GM23338 (cell line): ENCODE results near the gene DHX58.

Source experiments
- CREB1 ChIP-seq: fragments of 250-450 bp; sonication (Bioruptor Pico); IDR thresholded peaks from 2 replicates; pipeline ENCODE4 v1.5.0; 2020; ENCODE audit warnings: low read depth, mild to moderate bottlenecking, moderate library complexity
- EZH2 ChIP-seq: fragments of 200-600 bp; sonication (generic); IDR thresholded peaks from one replicate; pipeline ENCODE4 v1.8.0; 2017; ENCODE audit warnings: antibody characterized with exemption, mild to moderate bottlenecking, low read depth; ENCODE audit not compliant: unreplicated experiment
- EZH2phosphoT487 ChIP-seq: fragments of 200-600 bp; sonication (generic); IDR thresholded peaks from one replicate; pipeline ENCODE4 v1.8.1; 2018; ENCODE audit warnings: antibody characterized with exemption; ENCODE audit not compliant: unreplicated experiment
- JUNB ChIP-seq: IDR thresholded peaks from one replicate; pipeline ENCODE4 v1.6.1; 2016; ENCODE audit warnings: antibody characterized with exemption; ENCODE audit not compliant: unreplicated experiment
- POLR2AphosphoS5 ChIP-seq: IDR thresholded peaks from 2 replicates; pipeline ENCODE4 v1.6.1; 2016; ENCODE audit warnings: antibody characterized with exemption, low read depth
- STAT1 ChIP-seq: IDR thresholded peaks from one replicate; pipeline ENCODE4 v1.6.1; 2016; ENCODE audit warnings: antibody characterized with exemption; ENCODE audit not compliant: unreplicated experiment
- ZNF114 ChIP-seq: fragments of 250-450 bp; sonication (Bioruptor Pico); IDR thresholded peaks from 2 replicates; pipeline ENCODE4 v1.5.0; 2020; ENCODE audit warnings: mild to moderate bottlenecking, moderate library complexity
- ZNF331 ChIP-seq: fragments of 250-450 bp; sonication (Bioruptor Pico); IDR thresholded peaks from 2 replicates; pipeline ENCODE4 v1.5.0; 2020; ENCODE audit warnings: low read depth, mild to moderate bottlenecking, moderate library complexity
- TF ChIP-seq, protein P1 (sequence below), 2 experiments: fragments of 200-600 bp in 1 of 2; sonication (generic) in 1 of 2; conservative IDR thresholded peaks; 2 replicates each; pipeline versions ENCODE4 v1.5.1 to v1.6.1; 2016 to 2017; ENCODE audit warnings: antibody characterized with exemption in 2 of 2, low read depth in 2 of 2, mild to moderate bottlenecking in 2 of 2, moderate library complexity in 1 of 2
- TF ChIP-seq, protein P2 (sequence below): IDR thresholded peaks from 2 replicates; pipeline ENCODE4 v1.6.1; 2016; ENCODE audit warnings: antibody characterized with exemption
- TF ChIP-seq, protein P3 (sequence below): IDR thresholded peaks from one replicate; pipeline ENCODE4 v1.6.1; 2018; ENCODE audit warnings: antibody characterized with exemption; ENCODE audit not compliant: unreplicated experiment

DNA sequence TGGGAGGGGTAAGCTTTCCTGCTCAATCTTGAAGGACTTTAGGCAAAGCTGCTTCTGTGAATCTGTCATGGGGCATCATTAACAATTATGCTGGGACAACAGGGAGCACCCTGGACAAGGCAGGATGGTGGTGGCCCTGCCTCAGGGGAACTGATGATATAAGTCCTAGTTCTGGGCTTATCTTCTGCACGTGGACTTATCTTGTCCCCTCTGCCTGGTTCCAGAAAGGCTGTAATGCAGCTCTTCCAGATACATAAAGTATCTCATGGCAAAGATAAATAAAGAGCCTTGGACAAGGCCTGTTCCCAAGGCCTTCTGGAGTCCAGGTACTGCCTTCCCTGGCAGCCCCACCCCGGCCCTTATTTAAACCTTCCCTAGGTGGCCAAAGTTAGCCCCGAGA lies 8.2 kb downstream of the DHX58 start:
- TF ChIP-seq, protein P1, sequence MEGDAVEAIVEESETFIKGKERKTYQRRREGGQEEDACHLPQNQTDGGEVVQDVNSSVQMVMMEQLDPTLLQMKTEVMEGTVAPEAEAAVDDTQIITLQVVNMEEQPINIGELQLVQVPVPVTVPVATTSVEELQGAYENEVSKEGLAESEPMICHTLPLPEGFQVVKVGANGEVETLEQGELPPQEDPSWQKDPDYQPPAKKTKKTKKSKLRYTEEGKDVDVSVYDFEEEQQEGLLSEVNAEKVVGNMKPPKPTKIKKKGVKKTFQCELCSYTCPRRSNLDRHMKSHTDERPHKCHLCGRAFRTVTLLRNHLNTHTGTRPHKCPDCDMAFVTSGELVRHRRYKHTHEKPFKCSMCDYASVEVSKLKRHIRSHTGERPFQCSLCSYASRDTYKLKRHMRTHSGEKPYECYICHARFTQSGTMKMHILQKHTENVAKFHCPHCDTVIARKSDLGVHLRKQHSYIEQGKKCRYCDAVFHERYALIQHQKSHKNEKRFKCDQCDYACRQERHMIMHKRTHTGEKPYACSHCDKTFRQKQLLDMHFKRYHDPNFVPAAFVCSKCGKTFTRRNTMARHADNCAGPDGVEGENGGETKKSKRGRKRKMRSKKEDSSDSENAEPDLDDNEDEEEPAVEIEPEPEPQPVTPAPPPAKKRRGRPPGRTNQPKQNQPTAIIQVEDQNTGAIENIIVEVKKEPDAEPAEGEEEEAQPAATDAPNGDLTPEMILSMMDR (conservative IDR thresholded peaks at IDR 0.05; ENCODE audit: low read depth in 2 of 2): no peak
- TF ChIP-seq POLR2AphosphoS5 (no peak), JUNB (no peak), EZH2phosphoT487 (no peak), CREB1 (no peak), EZH2 (no peak), STAT1 (no peak), ZNF114 (CRISPR knock-in tag) (no peak), ZNF331 (CRISPR knock-in tag) (no peak)
- TF ChIP-seq, protein P2, sequence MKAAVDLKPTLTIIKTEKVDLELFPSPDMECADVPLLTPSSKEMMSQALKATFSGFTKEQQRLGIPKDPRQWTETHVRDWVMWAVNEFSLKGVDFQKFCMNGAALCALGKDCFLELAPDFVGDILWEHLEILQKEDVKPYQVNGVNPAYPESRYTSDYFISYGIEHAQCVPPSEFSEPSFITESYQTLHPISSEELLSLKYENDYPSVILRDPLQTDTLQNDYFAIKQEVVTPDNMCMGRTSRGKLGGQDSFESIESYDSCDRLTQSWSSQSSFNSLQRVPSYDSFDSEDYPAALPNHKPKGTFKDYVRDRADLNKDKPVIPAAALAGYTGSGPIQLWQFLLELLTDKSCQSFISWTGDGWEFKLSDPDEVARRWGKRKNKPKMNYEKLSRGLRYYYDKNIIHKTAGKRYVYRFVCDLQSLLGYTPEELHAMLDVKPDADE: no peak
- TF ChIP-seq, protein P3, sequence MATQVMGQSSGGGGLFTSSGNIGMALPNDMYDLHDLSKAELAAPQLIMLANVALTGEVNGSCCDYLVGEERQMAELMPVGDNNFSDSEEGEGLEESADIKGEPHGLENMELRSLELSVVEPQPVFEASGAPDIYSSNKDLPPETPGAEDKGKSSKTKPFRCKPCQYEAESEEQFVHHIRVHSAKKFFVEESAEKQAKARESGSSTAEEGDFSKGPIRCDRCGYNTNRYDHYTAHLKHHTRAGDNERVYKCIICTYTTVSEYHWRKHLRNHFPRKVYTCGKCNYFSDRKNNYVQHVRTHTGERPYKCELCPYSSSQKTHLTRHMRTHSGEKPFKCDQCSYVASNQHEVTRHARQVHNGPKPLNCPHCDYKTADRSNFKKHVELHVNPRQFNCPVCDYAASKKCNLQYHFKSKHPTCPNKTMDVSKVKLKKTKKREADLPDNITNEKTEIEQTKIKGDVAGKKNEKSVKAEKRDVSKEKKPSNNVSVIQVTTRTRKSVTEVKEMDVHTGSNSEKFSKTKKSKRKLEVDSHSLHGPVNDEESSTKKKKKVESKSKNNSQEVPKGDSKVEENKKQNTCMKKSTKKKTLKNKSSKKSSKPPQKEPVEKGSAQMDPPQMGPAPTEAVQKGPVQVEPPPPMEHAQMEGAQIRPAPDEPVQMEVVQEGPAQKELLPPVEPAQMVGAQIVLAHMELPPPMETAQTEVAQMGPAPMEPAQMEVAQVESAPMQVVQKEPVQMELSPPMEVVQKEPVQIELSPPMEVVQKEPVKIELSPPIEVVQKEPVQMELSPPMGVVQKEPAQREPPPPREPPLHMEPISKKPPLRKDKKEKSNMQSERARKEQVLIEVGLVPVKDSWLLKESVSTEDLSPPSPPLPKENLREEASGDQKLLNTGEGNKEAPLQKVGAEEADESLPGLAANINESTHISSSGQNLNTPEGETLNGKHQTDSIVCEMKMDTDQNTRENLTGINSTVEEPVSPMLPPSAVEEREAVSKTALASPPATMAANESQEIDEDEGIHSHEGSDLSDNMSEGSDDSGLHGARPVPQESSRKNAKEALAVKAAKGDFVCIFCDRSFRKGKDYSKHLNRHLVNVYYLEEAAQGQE: no peak
